ENCODE measurements around the gene EPS8. TPM values are rescaled to one million over a fixed set of nuclear protein-coding genes. Genes with fewer than 3 reads are reported as not detected.

EPS8 gene
- total and polyA plus RNA-seq, 7 donors = 7.9 to 16.9 (median 12.9) TPM

GRCh38 chr12:15801770-15802744 is 12.9 kb upstream of the EPS8 start:
- Histone ChIP-seq H3K4me3 (no peak overlapping the region), H3K36me3 (ENCODE audit: insufficient read depth in 1 of 2, low read depth in 1 of 2) (no peaks in the 10 kb centered on the region), H3K9me3 (no peaks in the 10 kb centered on the region), H3K27me3 (ENCODE audit: insufficient read depth in 3 of 3, low read length in 2 of 3) (no peaks in the 10 kb centered on the region), H3K4me1 (no peaks in the 10 kb centered on the region), H3K27ac (no peak overlapping the region)
- no peak for TF ChIP-seq CTCF (IDR thresholded peaks at IDR 0.05)
- DNase-seq (no peak), ATAC-seq (no peak)
- intact Hi-C loops (cut with DNase I) = no loop called here
- 88 to 90% (median 89%) methylated on average over 6 of the region's 6 CpGs for WGBS, 3 donors

- no peak for DNase-seq
- Histone ChIP-seq H3K27ac (no peak overlapping the region), H3K9me3 (no peaks in the 10 kb centered on the region), H3K4me3 (no peak overlapping the region), H3K27me3 (ENCODE audit: insufficient read depth in 3 of 3, low read length in 2 of 3) (no peaks in the 10 kb centered on the region), H3K36me3 (ENCODE audit: insufficient read depth in 1 of 2, low read depth in 1 of 2) (no peaks in the 10 kb centered on the region), H3K4me1 (no peaks in the 10 kb centered on the region)
- intact Hi-C loops (cut with DNase I) = no loop called here
- no peak for TF ChIP-seq CTCF (IDR thresholded peaks at IDR 0.05)
- WGBS, 3 donors = 50 to 64% (median 62%) methylated on average over 3 of the region's 3 CpGs
- no peak for ATAC-seq
Measured at GRCh38 chr12:15800278-15800677, 11.1 kb upstream of the EPS8 start.

- DNase-seq (no peak), ATAC-seq (no peak)
- H3K27ac ChIP-seq = no peak overlapping the region
- WGBS, 3 donors = 79 to 84% (median 81%) methylated on average over 3 of the region's 3 CpGs
- intact Hi-C loops (cut with DNase I) = no loop called here
- no peak overlapping the region for H3K4me3 ChIP-seq
- TF ChIP-seq CTCF (IDR thresholded peaks at IDR 0.05) = no peak
- no peaks in the 10 kb centered on the region for H3K27me3 ChIP-seq (ENCODE audit: insufficient read depth in 3 of 3, low read length in 2 of 3)
- no peaks in the 10 kb centered on the region for H3K36me3 ChIP-seq (ENCODE audit: insufficient read depth in 1 of 2, low read depth in 1 of 2)
- no peaks in the 10 kb centered on the region for H3K4me1 ChIP-seq
- no peaks in the 10 kb centered on the region for H3K9me3 ChIP-seq
Measured at GRCh38 chr12:15797818-15798217, 8.6 kb upstream of the EPS8 start.

- Histone ChIP-seq H3K27me3 (ENCODE audit: insufficient read depth in 3 of 3, low read length in 2 of 3) (no peaks in the 10 kb centered on the region), H3K4me3 (no peak overlapping the region), H3K4me1 (no peaks in the 10 kb centered on the region), H3K9me3 (no peaks in the 10 kb centered on the region), H3K36me3 (ENCODE audit: insufficient read depth in 1 of 2, low read depth in 1 of 2) (no peaks in the 10 kb centered on the region), H3K27ac (no peak overlapping the region)
- intact Hi-C loops (cut with DNase I) = no loop called here
- ATAC-seq (no peak), DNase-seq (no peak)
- 64 to 87% (median 78%) methylated on average over 4 of the region's 4 CpGs for WGBS, 3 donors
- no peak for TF ChIP-seq CTCF (IDR thresholded peaks at IDR 0.05)
Measured at GRCh38 chr12:15796493-15797141, 7.4 kb upstream of the EPS8 start.
